OCI-LY7 (cell line): ENCODE data around the gene NUDT17.

Experiments used
- CTCF ChIP-seq: fragments of 200-600 bp; sonication (generic); conservative IDR thresholded peaks from 2 replicates; pipeline ENCODE4 v1.5.1; 2014; ENCODE audit warnings: mild to moderate bottlenecking, antibody characterized with exemption, low read length, moderate library complexity, mixed read lengths
- EZH2phosphoT487 ChIP-seq: fragments of 200-600 bp; sonication (generic); IDR thresholded peaks from 2 replicates; pipeline ENCODE4 v1.6.1; 2018; ENCODE audit warnings: low read depth, borderline replicate concordance, mild to moderate bottlenecking, mixed run types, antibody characterized with exemption, low read length, moderate library complexity, mixed read lengths

- TF ChIP-seq CTCF: no peak
- TF ChIP-seq EZH2phosphoT487: no peak
Measured at GRCh38 chr1:145858238-145858900, 12.9 kb downstream of the NUDT17 start.
